Esophagus mucosa (tissue), 1 donor: ENCODE measurements around the gene BAG2. TPM values are rescaled to one million over a fixed set of nuclear protein-coding genes. Genes with fewer than 3 reads are reported as not detected.
A peak's percentile ranks its signal among the peaks of the same experiment; 100 is the strongest.

Experiments used
- ATAC-seq: fragments of 200-7000 bp; cut with Tn5 transposase; one replicate; pipeline ENCODE4 v1.9.1; 2020
- total RNA-seq: library from RNA; stranded (reverse); gene quantifications from one replicate; pipeline ENCODE4 v1.2.4, GENCODE V29; 2023
- donor health status: DM: yes; HTN: yes; CAD: no.

The BAG2 gene
- 0.24 TPM for total RNA-seq

GRCh38 chr6:57172136-57173055, at the start of gene BAG2:
Gene BAG2, plus strand, starts transcription at chr6:57172326. Its CDS starts 372 bp downstream, at chr6:57172698.
- ATAC-seq: peak; percentile 87

- no peak for ATAC-seq
These were observed 49.0 kb upstream of the BAG2 start for GRCh38 chr6:57123111-57123510.

GRCh38 chr6:57127763-57128162, 44.4 kb upstream of the BAG2 start:
- ATAC-seq: no peak

GRCh38 chr6:57130661-57131177, 41.4 kb upstream of the BAG2 start:
- ATAC-seq: no peak

- ATAC-seq: no peak
These were observed 37.2 kb upstream of the BAG2 start for GRCh38 chr6:57134954-57135353.

GRCh38 chr6:57135885-57136284, 36.2 kb upstream of the BAG2 start:
- no peak for ATAC-seq

GRCh38 chr6:57137350-57137749, 34.8 kb upstream of the BAG2 start:
- ATAC-seq: no peak

GRCh38 chr6:57138026-57138425, 34.1 kb upstream of the BAG2 start:
- no peak for ATAC-seq

GRCh38 chr6:57141451-57142177, 30.5 kb upstream of the BAG2 start:
- ATAC-seq: no peak

GRCh38 chr6:57142178-57142525, 30.0 kb upstream of the BAG2 start:
- no peak for ATAC-seq

GRCh38 chr6:57143690-57144089, 28.4 kb upstream of the BAG2 start:
- ATAC-seq: no peak

- no peak for ATAC-seq
These were observed 24.7 kb upstream of the BAG2 start for GRCh38 chr6:57147401-57147800.

- no peak for ATAC-seq
These were observed 23.9 kb upstream of the BAG2 start for GRCh38 chr6:57147955-57148858.

- no peak for ATAC-seq
These were observed 13.5 kb upstream of the BAG2 start for GRCh38 chr6:57158658-57159057.

GRCh38 chr6:57159127-57159526, 13.0 kb upstream of the BAG2 start:
- ATAC-seq: peak; percentile 72

GRCh38 chr6:57162028-57162427, 10.1 kb upstream of the BAG2 start:
- no peak for ATAC-seq

- ATAC-seq: no peak
These were observed 9.6 kb upstream of the BAG2 start for GRCh38 chr6:57162516-57162915.

- ATAC-seq: no peak
These were observed 8.2 kb upstream of the BAG2 start for GRCh38 chr6:57163956-57164355.

- ATAC-seq: no peak
These were observed 7.0 kb upstream of the BAG2 start for GRCh38 chr6:57165080-57165479.

- ATAC-seq: no peak
These were observed 1.1 kb downstream of the BAG2 start for GRCh38 chr6:57173056-57173885.

GRCh38 chr6:57173886-57174510, 1.9 kb downstream of the BAG2 start:
- ATAC-seq: no peak
